Stimulated activated naive CD8-positive, alpha-beta T cell treated with anti-CD3 and anti-CD28 coated beads, Interleukin-15, Interleukin-2, amounts not matched to agents 100 U/mL and 50 U/mL, for 24 hours (primary cell): Measurements from ENCODE around the gene EMILIN3.
"Not testable (repeated sequence)": the region's sequence is repeated elsewhere in the genome, so short reads cannot be mapped to it uniquely, and the experiment has no call there.

ENCODE experiments used
- ATAC-seq: fragments of 150-1000 bp; cut with Tn5 transposase; one replicate; pipeline ENCODE4 v1.10.0; 2021
- DNase-seq: peaks from one replicate; pipeline ENCODE4 v3.0.0; 2021

Gene EMILIN3

DNA sequence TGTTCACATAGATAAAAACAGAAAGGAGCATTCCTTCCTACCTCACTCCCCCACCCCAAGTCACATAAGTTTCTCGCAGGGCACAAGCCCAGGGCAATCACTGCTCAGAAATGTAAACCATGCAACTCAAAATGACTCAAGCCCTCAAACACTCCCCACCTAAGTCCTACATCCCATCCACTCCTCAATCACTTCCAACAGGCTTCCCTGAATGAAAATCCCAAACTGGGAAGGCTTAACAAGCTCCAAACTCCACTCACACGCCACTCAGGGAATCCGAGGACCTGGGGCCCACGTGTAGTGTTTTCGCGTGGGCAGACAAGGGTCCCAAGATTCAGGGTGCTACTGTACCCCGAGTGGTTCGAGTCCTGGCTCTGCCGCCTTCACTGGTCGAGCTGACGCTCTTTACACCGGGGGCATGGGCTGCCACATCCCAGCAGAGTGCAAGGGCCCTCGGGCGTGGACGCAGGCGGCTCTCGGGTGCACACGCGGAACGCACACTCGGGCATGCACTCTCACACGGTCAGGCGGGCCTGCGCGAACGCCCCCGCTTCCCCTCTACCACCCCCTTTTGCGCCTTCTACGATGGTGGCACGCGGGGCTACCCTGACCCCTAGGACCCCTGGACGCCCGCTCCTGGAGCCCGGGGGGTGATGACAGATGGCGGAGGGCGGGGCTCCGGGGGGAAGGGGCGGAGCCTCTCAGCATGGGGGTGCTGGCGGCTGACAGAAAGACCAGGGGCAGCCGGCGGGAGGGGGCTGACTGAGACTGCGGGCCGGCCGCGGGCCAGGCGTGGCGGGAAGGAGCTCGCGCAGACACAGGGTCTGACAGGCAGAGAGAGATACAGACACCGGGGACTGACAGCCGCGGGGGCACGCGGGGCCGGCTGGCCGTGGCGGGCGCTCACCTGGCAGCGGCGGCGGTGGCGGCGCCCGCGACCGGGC lies 49.7 kb downstream of the EMILIN3 start:
- DNase-seq (peak; percentile 86), ATAC-seq (peak; percentile 62)

DNA sequence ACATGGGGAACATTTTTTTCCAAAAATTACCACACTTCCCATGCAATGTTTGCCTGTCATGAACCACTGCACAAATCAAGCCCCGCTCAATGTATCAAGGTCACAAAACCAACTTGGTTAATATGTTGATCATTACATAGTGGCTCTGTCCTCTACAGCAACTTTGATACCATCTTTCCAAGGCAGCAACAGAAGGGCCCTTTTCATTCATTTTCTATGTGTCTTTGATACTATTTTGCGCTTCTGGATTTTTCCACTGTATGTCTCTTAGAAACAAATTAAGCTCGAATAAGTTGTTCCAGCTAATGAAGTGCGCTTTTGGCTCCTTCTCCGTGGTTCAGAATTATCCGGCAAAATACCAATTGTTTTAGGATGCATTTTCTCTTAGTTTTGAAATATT lies 50.6 kb downstream of the EMILIN3 start:
- ATAC-seq = no peak
- DNase-seq = no peak

DNA sequence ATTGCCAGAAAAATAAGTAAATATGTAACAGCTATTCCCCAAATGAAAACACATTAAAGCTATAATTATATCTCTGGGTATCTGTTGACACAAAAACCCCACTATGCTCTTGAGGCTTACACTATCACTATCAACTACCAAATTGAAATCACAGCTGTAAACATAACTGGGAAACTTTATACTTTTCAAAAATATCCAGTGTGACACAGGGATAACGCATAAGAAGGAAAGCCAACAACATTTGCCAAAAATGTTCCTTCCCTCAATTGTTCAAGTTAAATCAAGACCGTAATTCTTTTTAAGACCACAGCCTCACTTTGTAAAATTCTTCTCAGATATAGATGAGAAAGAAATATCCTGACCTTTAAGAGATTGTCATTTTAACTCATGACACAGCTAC lies 52.2 kb downstream of the EMILIN3 start:
- ATAC-seq (no peak), DNase-seq (no peak)

DNA sequence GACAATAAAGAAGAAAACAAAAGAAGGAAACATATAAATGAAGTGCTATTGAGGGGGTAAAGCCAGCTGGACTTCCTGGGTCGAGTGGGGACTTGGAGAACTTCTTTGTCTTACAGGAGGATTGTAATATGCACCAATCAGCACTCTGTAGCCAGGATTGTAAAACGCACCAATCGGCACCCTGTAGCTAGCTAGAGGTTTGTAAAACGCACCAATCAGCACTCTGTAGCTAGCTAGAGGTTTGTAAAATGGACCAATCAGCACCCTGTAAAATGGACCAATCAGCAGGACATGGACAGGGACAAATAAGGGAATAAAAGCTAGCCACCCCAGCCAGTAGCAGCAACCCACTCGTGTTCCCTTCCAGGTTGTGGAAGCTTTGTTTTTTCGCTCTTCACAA lies 54.6 kb downstream of the EMILIN3 start:
- not testable (repeated sequence) for DNase-seq, ATAC-seq
